ENCODE data around the gene CCDC6.

Gene CCDC6

GRCh38 chr10:59829024-59829423, 77.3 kb downstream of the CCDC6 start:
- DNase-seq (ENCODE audit: extremely low spot score) = no peak
- TF ChIP-seq, protein P1, sequence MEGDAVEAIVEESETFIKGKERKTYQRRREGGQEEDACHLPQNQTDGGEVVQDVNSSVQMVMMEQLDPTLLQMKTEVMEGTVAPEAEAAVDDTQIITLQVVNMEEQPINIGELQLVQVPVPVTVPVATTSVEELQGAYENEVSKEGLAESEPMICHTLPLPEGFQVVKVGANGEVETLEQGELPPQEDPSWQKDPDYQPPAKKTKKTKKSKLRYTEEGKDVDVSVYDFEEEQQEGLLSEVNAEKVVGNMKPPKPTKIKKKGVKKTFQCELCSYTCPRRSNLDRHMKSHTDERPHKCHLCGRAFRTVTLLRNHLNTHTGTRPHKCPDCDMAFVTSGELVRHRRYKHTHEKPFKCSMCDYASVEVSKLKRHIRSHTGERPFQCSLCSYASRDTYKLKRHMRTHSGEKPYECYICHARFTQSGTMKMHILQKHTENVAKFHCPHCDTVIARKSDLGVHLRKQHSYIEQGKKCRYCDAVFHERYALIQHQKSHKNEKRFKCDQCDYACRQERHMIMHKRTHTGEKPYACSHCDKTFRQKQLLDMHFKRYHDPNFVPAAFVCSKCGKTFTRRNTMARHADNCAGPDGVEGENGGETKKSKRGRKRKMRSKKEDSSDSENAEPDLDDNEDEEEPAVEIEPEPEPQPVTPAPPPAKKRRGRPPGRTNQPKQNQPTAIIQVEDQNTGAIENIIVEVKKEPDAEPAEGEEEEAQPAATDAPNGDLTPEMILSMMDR (IDR thresholded peaks at IDR 0.05; ENCODE audit: control extremely low read depth, extremely low read depth, low read depth, missing control alignments) = no peak
- CTCF ChIA-PET = interaction anchor here (0.7 to 2.2 kb wide), 3 partner anchors 9 to 203 kb away, joined by 3 to 7 read pairs (median 3); no protein-coding TSS in a partner anchor
- POLR2A ChIA-PET = no interaction called here

DNA sequence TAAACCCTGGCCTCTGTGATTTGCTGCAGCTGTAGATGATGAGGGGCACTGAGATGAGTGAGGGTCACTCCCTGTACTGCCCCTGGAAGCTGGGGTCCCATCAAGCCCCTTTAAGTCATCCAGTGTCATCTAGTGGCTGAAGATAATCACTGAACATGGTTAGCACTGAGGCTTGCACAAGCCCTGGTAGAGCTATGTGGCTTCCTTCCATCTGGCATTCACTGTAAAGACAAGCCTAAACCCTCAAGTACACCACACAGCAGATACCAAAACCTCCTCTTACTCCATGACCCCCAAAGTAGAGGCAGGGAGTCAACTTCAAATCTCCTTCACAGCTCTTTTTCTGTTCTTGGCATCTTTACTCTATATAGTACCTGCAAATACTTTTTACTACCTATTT, 80.4 kb downstream of the CCDC6 start:
- no peak for DNase-seq (ENCODE audit: extremely low spot score)
- ChIA-PET CTCF (interaction anchor here (0.9 to 3.8 kb wide), 4 partner anchors 9 to 26 kb away, joined by 3 to 13 read pairs (median 8); no protein-coding TSS in a partner anchor), POLR2A (no interaction called here)
- TF ChIP-seq, protein P1 (IDR thresholded peaks at IDR 0.05; ENCODE audit: control extremely low read depth, extremely low read depth, low read depth, missing control alignments) = no peak

GRCh38 chr10:59823751-59824150, 82.6 kb downstream of the CCDC6 start:
- CTCF ChIA-PET = interaction anchor here (1.0 to 3.8 kb wide), 12 partner anchors 8 to 201 kb away, joined by 3 to 13 read pairs (median 6); partner anchors contain the start of gene CCDC6
- TF ChIP-seq, protein P1 (IDR thresholded peaks at IDR 0.05; ENCODE audit: control extremely low read depth, extremely low read depth, low read depth, missing control alignments) = no peak
- POLR2A ChIA-PET = no interaction called here
- no peak for DNase-seq (ENCODE audit: extremely low spot score)

DNA sequence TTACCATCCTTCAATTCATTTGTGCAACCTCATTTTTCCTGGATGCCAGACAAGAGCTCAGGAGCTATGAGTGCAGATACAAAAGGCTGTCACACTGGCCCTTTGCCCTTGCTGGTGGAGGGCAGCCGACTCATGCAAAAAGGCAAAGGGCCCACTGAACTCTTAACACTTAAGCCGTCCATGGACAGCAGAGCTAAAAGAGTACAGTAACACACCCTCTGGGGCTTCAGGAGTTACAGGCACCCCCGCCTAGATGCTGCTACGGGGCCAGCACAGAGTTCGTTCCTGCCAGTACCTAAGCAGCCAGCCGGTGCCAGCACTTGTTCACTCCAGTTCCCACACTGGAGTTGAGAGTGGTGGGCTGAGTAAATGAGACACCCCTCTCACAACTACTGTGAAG, 83.2 kb downstream of the CCDC6 start:
- ChIA-PET CTCF (interaction anchor here (1.4 to 3.1 kb wide), 9 partner anchors 9 to 200 kb away, joined by 3 to 13 read pairs (median 8); partner anchors contain the start of gene CCDC6), POLR2A (no interaction called here)
- TF ChIP-seq, protein P1 (IDR thresholded peaks at IDR 0.05; ENCODE audit: control extremely low read depth, extremely low read depth, low read depth, missing control alignments) = no peak

GRCh38 chr10:59820471-59820870, 85.9 kb downstream of the CCDC6 start:
- TF ChIP-seq, protein P1 (IDR thresholded peaks at IDR 0.05; ENCODE audit: control extremely low read depth, extremely low read depth, low read depth, missing control alignments) = no peak
- DNase-seq (ENCODE audit: extremely low spot score) = no peak
- CTCF ChIA-PET = interaction anchor here (1.1 to 5.7 kb wide), 8 partner anchors 8 to 198 kb away, joined by 3 to 32 read pairs (median 4); partner anchors contain the start of gene CCDC6
- POLR2A ChIA-PET = no interaction called here

More for the DNA sequence above, 83.2 kb downstream of the CCDC6 start:
- DNase-seq (ENCODE audit: extremely low spot score) = no peak

DNA sequence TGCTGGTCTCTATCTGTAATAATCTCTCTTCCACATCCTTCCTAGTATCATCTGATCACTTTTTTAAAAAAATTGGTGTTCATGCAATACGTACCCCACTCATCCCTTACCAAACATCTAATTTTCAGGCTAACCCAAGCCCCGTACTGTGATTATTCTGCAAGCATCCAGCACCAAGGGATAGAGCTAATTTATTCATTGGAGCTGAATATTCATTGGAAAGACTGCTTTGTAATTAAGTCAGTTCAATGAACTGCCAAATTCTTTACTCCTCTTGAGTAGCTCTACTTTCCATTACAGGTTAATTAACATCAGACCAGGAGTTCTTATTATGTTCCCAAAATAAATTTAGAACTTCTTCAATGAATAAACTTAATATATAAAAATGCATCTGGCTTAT, 86.7 kb downstream of the CCDC6 start:
- CTCF ChIA-PET = interaction anchor here (1.2 to 5.7 kb wide), 6 partner anchors 10 to 197 kb away, joined by 4 to 32 read pairs (median 6); partner anchors contain the start of gene CCDC6
- POLR2A ChIA-PET = no interaction called here

More for the DNA sequence above, 86.7 kb downstream of the CCDC6 start:
- TF ChIP-seq, protein P1 (IDR thresholded peaks at IDR 0.05; ENCODE audit: control extremely low read depth, extremely low read depth, low read depth, missing control alignments) = no peak
- no peak for DNase-seq (ENCODE audit: extremely low spot score)

Data from GM10248 (cell line).